Colon (tissue), 2 donors: ENCODE data around the gene ADAR.

Experiments
- FAIRE-seq: peaks from 2 replicates; lab custom pipeline; 2012; peaks lifted over from hg19 to GRCh38; lab: Jason Lieb, UNC
- donor health status: control.
- donor health status: control.

The ADAR gene

GRCh38 chr1:154556422-154556821, 51.6 kb downstream of the ADAR start:
- FAIRE-seq = no peak

- FAIRE-seq = no peak
Measured at GRCh38 chr1:154553056-154554030, 54.6 kb downstream of the ADAR start.

GRCh38 chr1:154552036-154552435, 56.0 kb downstream of the ADAR start:
- no peak for FAIRE-seq

GRCh38 chr1:154551474-154551873, 56.5 kb downstream of the ADAR start:
- FAIRE-seq = no peak

GRCh38 chr1:154550657-154551056, 57.3 kb downstream of the ADAR start:
- FAIRE-seq = no peak

GRCh38 chr1:154550070-154550469, 57.9 kb downstream of the ADAR start:
- no peak for FAIRE-seq

- no peak for FAIRE-seq
Measured at GRCh38 chr1:154549202-154549770, 58.7 kb downstream of the ADAR start.

- peak; percentile 18 for FAIRE-seq
Measured at GRCh38 chr1:154548028-154548427, 60.0 kb downstream of the ADAR start.

- FAIRE-seq = no peak
Measured at GRCh38 chr1:154547105-154547732, 60.8 kb downstream of the ADAR start.

GRCh38 chr1:154546264-154547063, 61.5 kb downstream of the ADAR start:
- FAIRE-seq = no peak

GRCh38 chr1:154541231-154541630, 66.8 kb downstream of the ADAR start:
- no peak for FAIRE-seq

GRCh38 chr1:154539486-154540483, 68.2 kb downstream of the ADAR start:
- no peak for FAIRE-seq

GRCh38 chr1:154536570-154536969, 71.4 kb downstream of the ADAR start:
- no peak for FAIRE-seq

GRCh38 chr1:154533952-154534844, 73.8 kb downstream of the ADAR start:
- FAIRE-seq = no peak
